ENCODE data around the gene LPP. TPM values are rescaled to one million over a fixed set of nuclear protein-coding genes. Genes with fewer than 3 reads are reported as not detected.

Gene LPP
- total RNA-seq, 1 donor from 2014 or later = 222 TPM

DNA sequence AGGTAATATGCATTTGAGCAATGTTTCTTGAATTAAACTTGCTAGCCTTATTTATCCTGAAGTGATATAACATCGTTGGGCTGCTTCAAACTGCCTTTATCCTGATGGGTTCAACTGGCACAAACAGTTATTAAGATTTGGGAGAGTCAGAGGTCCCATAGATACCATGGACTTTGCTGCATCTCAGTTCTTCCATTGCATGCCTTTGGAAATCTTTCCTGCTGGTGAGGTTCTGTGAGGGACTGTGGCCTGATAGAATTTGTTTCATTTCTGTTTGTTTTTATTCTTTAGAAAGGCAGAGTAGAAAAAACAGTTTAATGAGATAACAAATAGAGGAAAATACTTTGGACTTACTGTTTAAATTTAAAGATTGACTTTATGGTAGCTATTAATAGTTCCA, 508.3 kb downstream of the LPP start:
- Histone ChIP-seq H3K79me2 (ENCODE audit: insufficient read depth, low read length) (peaks cover 80% of the 10 kb centered on the region), H3K27me3 (ENCODE audit: insufficient read depth, low read length) (no peaks in the 10 kb centered on the region), H3K36me3 (ENCODE audit: insufficient read depth, low read length) (no peaks in the 10 kb centered on the region), H3K27ac (ENCODE audit: low read depth, low read length) (no peak overlapping the region), H3K9ac (ENCODE audit: low read length) (no peak overlapping the region), H2AFZ (ENCODE audit: low read depth, low read length) (no peak overlapping the region), H3K4me2 (ENCODE audit: low read length) (no peak overlapping the region), H4K20me1 (ENCODE audit: insufficient read depth, low read length) (peaks cover 61% of the 10 kb centered on the region), H3K9me3 (ENCODE audit: insufficient read depth, low read depth, low read length) (no peaks in the 10 kb centered on the region), H3K4me3 (ENCODE audit: insufficient read depth, low read depth, low read length) (no peak overlapping the region), H3K4me1 (ENCODE audit: insufficient read depth, low read length) (no peaks in the 10 kb centered on the region)
- H3K27me3 Mint-ChIP-seq (ENCODE audit: low read depth, unreplicated experiment) = no peaks in the 10 kb centered on the region
- TF ChIP-seq EZH2 (IDR thresholded peaks at IDR 0.05; ENCODE audit: insufficient read depth, low read length) = no peak
- no peak for TF ChIP-seq CTCF (IDR thresholded peaks at IDR 0.05; ENCODE audit: insufficient read depth, low read depth, low read length)
- H3K36me3 Mint-ChIP-seq (ENCODE audit: low read depth, unreplicated experiment) = no peaks in the 10 kb centered on the region
- H3K4me3 Mint-ChIP-seq (ENCODE audit: unreplicated experiment) = no peak overlapping the region
- H3K27ac Mint-ChIP-seq (ENCODE audit: unreplicated experiment) = no peak overlapping the region
- H3K4me1 Mint-ChIP-seq (ENCODE audit: low read depth, unreplicated experiment) = peaks cover 2% of the 10 kb centered on the region
- DNase-seq (ENCODE audit: low read depth) (no peak), FAIRE-seq (peak; percentile 5)
- H3K9me3 Mint-ChIP-seq (ENCODE audit: unreplicated experiment) = no peaks in the 10 kb centered on the region

DNA sequence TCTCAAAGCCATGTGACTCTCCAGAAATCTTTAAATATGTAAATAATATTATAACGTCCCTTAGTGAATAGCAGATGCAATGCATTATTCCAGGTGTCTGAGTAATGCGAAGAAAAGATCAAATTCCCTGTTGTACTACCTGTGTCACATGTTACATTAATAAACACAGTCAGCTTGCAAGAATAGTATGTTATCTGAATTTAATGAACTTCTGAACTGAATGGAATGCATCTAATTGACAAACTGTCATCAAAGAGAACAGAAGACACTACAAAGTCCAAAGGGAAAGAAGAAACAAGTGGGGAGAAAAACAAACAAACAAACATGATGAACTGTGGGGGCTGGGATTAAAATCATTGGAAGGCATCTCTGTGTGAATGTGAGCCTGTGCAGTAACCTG, 508.8 kb downstream of the LPP start:
- H3K4me1 Mint-ChIP-seq (ENCODE audit: low read depth, unreplicated experiment) = peaks cover 2% of the 10 kb centered on the region
- DNase-seq (ENCODE audit: low read depth) = no peak
- Histone ChIP-seq H3K36me3 (ENCODE audit: insufficient read depth, low read length) (no peaks in the 10 kb centered on the region), H3K9ac (ENCODE audit: low read length) (no peak overlapping the region), H3K27me3 (ENCODE audit: insufficient read depth, low read length) (no peaks in the 10 kb centered on the region), H3K4me3 (ENCODE audit: insufficient read depth, low read depth, low read length) (no peak overlapping the region), H4K20me1 (ENCODE audit: insufficient read depth, low read length) (peaks cover 62% of the 10 kb centered on the region), H2AFZ (ENCODE audit: low read depth, low read length) (no peak overlapping the region), H3K4me2 (ENCODE audit: low read length) (no peak overlapping the region), H3K79me2 (ENCODE audit: insufficient read depth, low read length) (peaks cover 74% of the 10 kb centered on the region), H3K4me1 (ENCODE audit: insufficient read depth, low read length) (no peaks in the 10 kb centered on the region), H3K27ac (ENCODE audit: low read depth, low read length) (no peak overlapping the region), H3K9me3 (ENCODE audit: insufficient read depth, low read depth, low read length) (no peaks in the 10 kb centered on the region)
- no peaks in the 10 kb centered on the region for H3K27me3 Mint-ChIP-seq (ENCODE audit: low read depth, unreplicated experiment)
- no peak overlapping the region for H3K4me3 Mint-ChIP-seq (ENCODE audit: unreplicated experiment)
- peaks cover 4% of the 10 kb centered on the region for H3K36me3 Mint-ChIP-seq (ENCODE audit: low read depth, unreplicated experiment)
- FAIRE-seq = no peak
- H3K9me3 Mint-ChIP-seq (ENCODE audit: unreplicated experiment) = no peaks in the 10 kb centered on the region
- H3K27ac Mint-ChIP-seq (ENCODE audit: unreplicated experiment) = no peak overlapping the region
- no peak for TF ChIP-seq CTCF (IDR thresholded peaks at IDR 0.05; ENCODE audit: insufficient read depth, low read depth, low read length)
- no peak for TF ChIP-seq EZH2 (IDR thresholded peaks at IDR 0.05; ENCODE audit: insufficient read depth, low read length)

DNA sequence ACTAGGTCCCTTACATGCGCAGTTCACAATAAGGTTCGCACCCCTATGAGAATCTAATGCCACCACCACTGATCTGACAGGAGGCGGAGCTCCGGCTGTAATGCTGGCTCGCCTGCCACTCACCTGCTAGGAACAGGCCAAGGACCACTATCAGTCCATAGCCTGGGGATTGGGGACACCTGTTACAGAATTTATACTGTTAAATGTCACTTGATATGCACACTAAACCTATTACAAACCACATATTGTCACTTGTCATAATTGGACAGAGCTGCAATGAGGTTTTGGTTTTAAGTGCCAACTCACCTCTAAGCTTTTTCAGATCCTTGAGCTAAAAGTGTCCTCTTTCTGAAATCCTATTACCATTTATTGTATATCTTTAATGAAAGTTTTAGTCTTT, 509.9 kb downstream of the LPP start:
- Mint-ChIP-seq H3K27ac (ENCODE audit: unreplicated experiment) (no peak overlapping the region), H3K27me3 (ENCODE audit: low read depth, unreplicated experiment) (no peaks in the 10 kb centered on the region), H3K4me1 (ENCODE audit: low read depth, unreplicated experiment) (peaks cover 2% of the 10 kb centered on the region), H3K4me3 (ENCODE audit: unreplicated experiment) (no peak overlapping the region), H3K36me3 (ENCODE audit: low read depth, unreplicated experiment) (peaks cover 5% of the 10 kb centered on the region), H3K9me3 (ENCODE audit: unreplicated experiment) (no peaks in the 10 kb centered on the region)
- FAIRE-seq (no peak), DNase-seq (ENCODE audit: low read depth) (no peak)
- no peak for TF ChIP-seq EZH2 (IDR thresholded peaks at IDR 0.05; ENCODE audit: insufficient read depth, low read length)
- TF ChIP-seq CTCF (IDR thresholded peaks at IDR 0.05; ENCODE audit: insufficient read depth, low read depth, low read length) = no peak
- Histone ChIP-seq H3K9ac (ENCODE audit: low read length) (no peak overlapping the region), H4K20me1 (ENCODE audit: insufficient read depth, low read length) (peaks cover 59% of the 10 kb centered on the region), H3K9me3 (ENCODE audit: insufficient read depth, low read depth, low read length) (no peaks in the 10 kb centered on the region), H3K79me2 (ENCODE audit: insufficient read depth, low read length) (peaks cover 67% of the 10 kb centered on the region), H3K36me3 (ENCODE audit: insufficient read depth, low read length) (no peaks in the 10 kb centered on the region), H3K4me2 (ENCODE audit: low read length) (no peak overlapping the region), H3K27ac (ENCODE audit: low read depth, low read length) (no peak overlapping the region), H2AFZ (ENCODE audit: low read depth, low read length) (no peak overlapping the region), H3K27me3 (ENCODE audit: insufficient read depth, low read length) (no peaks in the 10 kb centered on the region), H3K4me3 (ENCODE audit: insufficient read depth, low read depth, low read length) (no peak overlapping the region), H3K4me1 (ENCODE audit: insufficient read depth, low read length) (no peaks in the 10 kb centered on the region)
